Measurements from ENCODE around the gene MAGED4B.
"Not testable (repeated sequence)": the region's sequence is repeated elsewhere in the genome, so short reads cannot be mapped to it uniquely, and the experiment has no call there.

Gene MAGED4B

DNA sequence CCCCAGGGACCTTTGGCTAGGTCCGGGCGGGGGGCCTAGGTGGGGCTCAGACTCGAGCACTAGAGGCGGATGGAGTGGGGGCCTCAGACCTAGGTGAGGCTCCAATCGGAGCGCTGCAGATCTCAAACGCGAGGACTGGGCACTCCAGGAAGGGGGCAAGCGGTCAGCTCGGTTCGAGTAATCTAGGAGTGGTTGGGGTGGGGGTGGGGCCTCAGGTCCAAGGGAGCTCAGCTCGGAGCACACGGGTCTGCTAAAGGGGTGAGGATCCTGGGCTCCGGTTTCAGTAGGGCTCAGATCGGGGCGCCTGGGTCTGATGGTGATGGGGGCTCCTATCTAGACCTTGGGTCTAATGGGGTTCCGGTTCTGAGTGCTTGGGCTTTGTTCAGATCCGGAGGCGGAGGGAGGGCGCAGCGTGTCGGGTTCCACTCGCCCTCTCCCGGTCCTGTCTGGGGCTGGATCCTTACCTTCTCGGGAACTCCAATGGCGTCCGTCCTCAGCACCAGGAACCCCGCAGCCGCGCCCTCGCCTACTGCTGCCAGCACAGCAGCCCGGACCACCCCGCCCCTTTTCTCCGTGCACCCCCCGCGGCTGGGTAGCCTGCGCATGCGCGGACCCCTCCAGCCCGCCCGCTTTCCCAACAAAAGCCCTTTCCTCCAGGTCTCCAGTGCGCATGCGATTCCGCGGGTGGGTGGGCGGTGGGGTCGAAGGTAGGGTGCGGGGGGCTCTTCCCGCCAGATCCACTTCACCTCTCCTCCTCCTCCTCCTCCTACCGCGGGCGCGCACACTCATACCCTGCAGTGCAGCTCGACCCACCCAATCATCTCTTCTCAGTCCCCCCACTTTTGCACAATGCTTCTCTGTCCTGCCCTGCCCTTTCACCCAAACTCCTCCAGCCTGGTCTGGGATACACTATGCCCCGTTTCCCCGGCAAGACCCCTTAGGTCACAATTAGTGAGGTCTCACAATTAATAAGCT, at the start of gene MAGED4B:
Gene MAGED4B, minus strand, starts transcription at position 518 of the 975 bp plus-strand sequence. CDS start 1,011 bp downstream, outside the sequence.
- DNase-seq = not testable (repeated sequence)

DNA sequence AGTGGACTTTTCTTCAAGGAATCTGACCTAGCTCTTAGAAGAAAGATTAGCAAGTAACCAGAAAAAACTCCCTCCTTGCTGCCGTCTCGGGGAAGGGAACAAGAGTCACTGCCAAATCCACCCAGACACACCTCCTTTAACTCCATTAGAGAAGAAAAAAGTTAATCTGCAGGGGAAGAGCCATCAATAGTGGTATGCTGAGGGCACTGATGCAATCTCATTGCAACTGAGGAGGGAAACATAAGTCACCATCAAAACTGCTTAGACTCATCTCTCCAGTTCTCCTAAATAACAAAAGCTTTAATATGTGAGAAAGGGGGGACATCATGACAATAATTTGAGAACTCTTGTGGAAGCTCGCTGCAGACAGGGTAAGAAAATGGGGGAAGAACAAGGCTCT, 49.3 kb upstream of the MAGED4B start:
- no peak for DNase-seq

DNA sequence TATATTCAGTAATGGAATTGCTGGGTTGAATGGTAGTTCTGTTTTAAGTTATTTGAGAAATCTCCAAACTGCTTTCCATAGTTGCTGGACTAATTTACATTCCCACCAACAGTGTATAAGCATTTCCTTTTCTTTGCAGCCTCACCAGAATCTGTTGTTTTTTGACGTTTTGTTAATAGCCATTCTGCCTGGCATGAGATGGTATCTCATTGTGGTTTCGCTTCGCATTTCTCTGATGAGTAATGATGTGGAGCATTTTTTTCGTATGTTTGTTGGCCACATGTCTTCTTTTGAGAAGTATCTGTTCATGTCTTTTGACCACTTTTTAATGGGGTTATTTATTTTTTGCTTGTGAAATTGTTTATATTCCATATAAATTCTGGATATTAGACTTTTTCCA, 13.6 kb upstream of the MAGED4B start:
- DNase-seq = no peak

- DNase-seq = no peak
Measured at GRCh38 chrX:52078131-52078530, 9.1 kb upstream of the MAGED4B start.

- DNase-seq = not testable (repeated sequence)
Measured at GRCh38 chrX:52042288-52042687, 26.7 kb downstream of the MAGED4B start.

DNA sequence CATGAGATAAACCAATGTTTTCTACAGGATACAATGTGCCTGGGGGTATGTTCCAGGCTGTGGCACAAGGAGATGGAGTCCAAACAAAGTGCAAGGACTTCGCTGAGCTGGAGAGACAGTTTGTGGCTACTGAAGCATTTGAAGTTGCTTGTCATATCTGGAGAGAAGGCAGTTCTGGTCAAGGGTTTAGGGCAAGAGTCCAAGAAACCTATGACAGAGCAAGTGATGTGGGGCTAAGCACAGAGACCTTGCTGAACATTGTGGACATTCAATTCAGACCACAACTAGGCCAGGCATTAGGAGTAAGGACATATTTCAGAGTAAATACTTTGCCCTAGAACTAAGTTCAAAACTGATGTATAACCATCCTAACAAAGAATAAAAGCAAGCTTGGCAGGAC, 34.8 kb downstream of the MAGED4B start:
- DNase-seq = no peak

- DNase-seq = no peak
Measured at GRCh38 chrX:52031371-52031770, 37.6 kb downstream of the MAGED4B start.

DNA sequence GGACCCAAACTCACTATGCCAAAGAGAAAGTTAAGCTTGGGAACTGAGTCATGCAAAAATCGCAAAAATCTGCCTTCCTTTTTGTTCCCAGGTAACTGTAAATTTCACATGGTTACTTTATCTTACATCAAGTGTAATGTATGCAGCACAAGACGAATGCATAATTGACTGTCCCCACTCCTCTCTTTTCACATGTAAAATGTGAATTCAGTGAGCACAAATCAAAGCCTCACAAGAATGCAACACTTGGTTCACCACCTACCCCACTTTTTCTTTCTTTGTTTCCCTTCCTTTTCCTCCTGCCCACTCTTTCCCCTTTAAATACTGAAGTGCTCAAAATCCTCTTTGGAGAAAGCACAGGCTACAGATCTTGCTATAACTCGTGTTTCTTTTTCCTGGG, 53.2 kb downstream of the MAGED4B start:
- no peak for DNase-seq
